GM10266 (cell line): ENCODE data around the gene ZNF322.

Experiments used
- DNase-seq: peaks from one replicate; pipeline ENCODE4 v3.0.0; 2012; ENCODE audit errors: extremely low spot score
- TF ChIP-seq, protein P1 (sequence below): IDR thresholded peaks from 2 replicates; pipeline ENCODE4 v1.5.1; 2012; ENCODE audit warnings: mild to moderate bottlenecking, low read depth; ENCODE audit not compliant: control insufficient read depth, insufficient read depth; ENCODE audit errors: missing control alignments

ZNF322 gene

DNA sequence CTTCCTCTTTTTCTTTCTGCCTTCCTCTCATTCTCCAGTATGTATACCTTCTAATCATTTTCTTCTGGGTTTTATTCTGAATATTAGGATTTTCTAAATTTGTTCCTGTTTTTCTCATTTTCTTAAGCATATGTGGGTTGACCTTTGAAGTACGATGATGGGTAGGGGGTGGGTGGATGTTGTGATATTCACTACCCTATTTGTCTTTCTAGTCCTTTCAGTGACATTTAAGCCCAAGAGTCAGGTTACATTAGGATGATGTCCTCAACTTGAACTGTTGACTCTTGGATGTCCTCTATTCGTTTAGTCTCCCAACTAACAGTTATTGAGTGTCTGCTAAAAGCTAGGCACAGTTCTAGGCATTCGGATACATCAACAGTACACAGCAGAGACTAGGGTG, 55.5 kb downstream of the ZNF322 start:
- TF ChIP-seq, protein P1, sequence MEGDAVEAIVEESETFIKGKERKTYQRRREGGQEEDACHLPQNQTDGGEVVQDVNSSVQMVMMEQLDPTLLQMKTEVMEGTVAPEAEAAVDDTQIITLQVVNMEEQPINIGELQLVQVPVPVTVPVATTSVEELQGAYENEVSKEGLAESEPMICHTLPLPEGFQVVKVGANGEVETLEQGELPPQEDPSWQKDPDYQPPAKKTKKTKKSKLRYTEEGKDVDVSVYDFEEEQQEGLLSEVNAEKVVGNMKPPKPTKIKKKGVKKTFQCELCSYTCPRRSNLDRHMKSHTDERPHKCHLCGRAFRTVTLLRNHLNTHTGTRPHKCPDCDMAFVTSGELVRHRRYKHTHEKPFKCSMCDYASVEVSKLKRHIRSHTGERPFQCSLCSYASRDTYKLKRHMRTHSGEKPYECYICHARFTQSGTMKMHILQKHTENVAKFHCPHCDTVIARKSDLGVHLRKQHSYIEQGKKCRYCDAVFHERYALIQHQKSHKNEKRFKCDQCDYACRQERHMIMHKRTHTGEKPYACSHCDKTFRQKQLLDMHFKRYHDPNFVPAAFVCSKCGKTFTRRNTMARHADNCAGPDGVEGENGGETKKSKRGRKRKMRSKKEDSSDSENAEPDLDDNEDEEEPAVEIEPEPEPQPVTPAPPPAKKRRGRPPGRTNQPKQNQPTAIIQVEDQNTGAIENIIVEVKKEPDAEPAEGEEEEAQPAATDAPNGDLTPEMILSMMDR: no peak
- DNase-seq: no peak

DNA sequence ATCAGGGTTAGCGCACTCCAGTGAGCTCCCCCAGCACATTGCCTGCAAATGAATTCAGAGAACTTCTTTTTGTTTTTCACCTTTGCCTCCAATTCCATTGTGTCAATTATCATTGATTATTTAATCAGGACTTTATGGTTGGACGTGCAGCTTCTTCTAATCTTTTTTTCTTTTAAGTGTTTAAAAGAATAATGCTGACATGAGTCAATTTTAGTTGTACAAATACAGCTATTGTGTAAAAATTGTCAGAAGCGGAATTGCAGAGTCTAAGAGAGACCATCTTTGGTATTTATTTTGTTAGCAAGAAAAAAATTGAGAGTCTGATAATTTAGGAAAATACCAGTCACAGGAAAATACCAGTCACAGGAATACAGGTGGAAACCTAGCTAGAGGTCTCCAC, 57.3 kb downstream of the ZNF322 start:
- TF ChIP-seq, protein P1: no peak
- no peak for DNase-seq

DNA sequence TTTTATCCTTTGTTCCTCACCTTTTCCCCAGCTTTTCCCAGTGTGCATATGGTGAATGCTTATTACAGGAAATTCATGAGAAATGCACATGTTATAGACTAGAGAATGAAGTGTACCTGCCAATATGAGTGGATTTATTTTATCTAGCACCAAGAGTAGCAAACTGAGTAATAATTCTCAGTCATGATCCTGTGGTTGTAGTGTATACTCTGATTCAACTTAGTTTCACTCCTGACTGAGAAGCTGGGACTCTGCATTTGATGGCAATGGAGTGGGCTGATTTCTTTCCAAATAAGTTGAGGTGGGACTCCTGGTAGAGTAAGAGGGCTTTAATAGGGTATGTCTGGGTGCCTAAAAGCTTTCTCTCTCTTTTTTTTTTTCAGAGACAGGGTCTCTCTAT, 58.8 kb downstream of the ZNF322 start:
- no peak for DNase-seq
- TF ChIP-seq, protein P1: no peak

DNA sequence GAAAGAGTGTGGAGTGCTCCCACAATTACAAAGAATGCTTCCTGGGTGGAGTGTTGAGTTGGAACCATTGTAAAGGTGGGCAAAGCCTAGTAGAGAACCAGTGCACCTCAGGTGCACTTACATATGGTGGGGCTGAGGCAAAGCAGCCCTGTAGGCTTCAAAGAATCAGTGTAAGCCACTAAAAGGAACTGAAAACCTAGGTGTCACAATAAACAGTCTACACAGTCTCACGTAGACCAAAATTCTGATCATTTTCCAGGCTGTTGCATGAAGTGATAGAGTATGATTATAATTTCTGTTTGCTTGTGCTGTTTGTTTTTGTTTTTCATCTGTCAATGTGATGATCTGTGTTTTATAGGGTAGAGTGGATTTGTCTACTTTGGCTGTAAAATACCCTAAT, 60.0 kb downstream of the ZNF322 start:
- DNase-seq: no peak
- TF ChIP-seq, protein P1: no peak

DNA sequence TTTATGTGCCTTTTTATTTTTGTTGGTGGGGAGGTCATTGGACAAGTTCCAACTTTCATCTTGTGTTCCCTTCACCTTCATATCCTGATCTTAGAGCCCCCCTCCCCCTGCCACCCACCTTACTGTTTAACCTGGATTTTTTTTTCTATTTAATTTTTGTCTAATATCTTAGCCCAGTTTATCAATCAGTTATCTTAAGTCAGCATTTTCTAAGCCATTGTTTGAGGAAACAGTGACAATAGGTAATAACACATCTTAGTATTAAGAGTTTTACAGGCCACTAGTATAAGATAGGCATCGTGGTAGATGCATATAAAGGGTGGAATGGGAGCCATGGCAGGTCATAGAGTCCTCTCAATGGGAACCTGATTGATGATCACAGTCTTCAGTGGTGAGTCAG, 60.4 kb downstream of the ZNF322 start:
- no peak for DNase-seq
- TF ChIP-seq, protein P1: no peak

DNA sequence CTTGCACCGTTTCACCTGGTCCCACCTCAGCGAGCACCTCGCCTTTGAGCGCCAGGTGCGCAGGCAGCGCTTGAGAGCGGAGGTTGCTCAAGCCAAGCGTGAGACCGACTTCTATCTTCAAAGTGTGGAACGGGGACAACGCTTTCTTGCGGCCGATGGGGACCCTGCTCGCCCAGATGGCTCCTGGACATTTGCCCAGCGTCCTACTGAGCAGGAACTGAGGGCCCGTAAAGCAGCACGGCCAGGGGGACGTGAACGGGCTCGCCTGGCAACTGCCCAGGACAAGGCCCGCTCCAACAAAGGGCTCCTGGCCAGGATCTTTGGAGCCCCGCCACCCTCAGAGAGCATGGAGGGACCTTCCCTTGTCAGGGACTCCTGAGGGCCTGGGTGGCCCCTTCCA, 61.3 kb downstream of the ZNF322 start:
- TF ChIP-seq, protein P1: no peak

DNA sequence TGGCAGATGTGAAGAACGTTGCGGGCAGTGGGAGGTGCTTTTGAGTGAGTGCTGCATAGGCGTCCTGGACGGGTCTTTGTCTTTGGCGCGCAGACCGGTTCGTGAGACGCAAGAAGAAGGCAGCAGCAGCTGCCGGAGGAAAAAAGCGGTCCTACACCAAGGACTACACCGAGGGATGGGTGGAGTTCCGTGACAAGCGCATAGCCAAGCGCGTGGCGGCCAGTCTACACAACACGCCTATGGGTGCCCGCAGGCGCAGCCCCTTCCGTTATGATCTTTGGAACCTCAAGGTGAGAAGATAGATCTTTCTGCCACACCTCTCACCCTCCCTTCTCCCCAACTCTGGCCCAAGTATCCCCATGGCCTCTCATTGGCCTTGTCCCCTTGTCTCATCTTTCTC, 61.7 kb downstream of the ZNF322 start:
- TF ChIP-seq, protein P1: no peak
- DNase-seq: no peak

More for the DNA sequence above, 61.3 kb downstream of the ZNF322 start:
- DNase-seq: no peak
